K562 (cell line): ENCODE measurements around the gene RABL3. TPM values are rescaled to one million over a fixed set of nuclear protein-coding genes. Genes with fewer than 3 reads are reported as not detected.

ENCODE experiments used
- FIP1L1 ChIP-seq: fragments of 200-400 bp; formaldehyde crosslinking; IDR thresholded peaks from 2 replicates; pipeline ENCODE4 v1.6.1; 2018; ENCODE audit warnings: mild to moderate bottlenecking, low read depth, low read length; ENCODE audit not compliant: poor library complexity, severe bottlenecking
- FOSL1 ChIP-seq: fragments of 200-800 bp; sonication (Bioruptor generic); conservative IDR thresholded peaks from 2 replicates; pipeline ENCODE4 v1.6.1; 2016; ENCODE audit warnings: missing genetic modification characterization, missing compliant biosample characterization
- HNRNPUL1 ChIP-seq: fragments of 200-400 bp; formaldehyde crosslinking; IDR thresholded peaks from 2 replicates; pipeline ENCODE4 v1.6.1; 2017; ENCODE audit warnings: low read length
- JUN ChIP-seq, 2 experiments: sonication (generic) in 1 of 2; formaldehyde crosslinking in 1 of 2; IDR thresholded peaks; 2 replicates each; pipeline versions ENCODE4 v1.6.1 to v1.8.0; 2012 to 2022; ENCODE audit warnings: borderline replicate concordance in 2 of 2, mild to moderate bottlenecking in 2 of 2, improper control_type of control experiment in 1 of 2, low read depth in 1 of 2, low read length in 1 of 2, missing genetic modification reagents in 1 of 2
- SREBF2 ChIP-seq: sonication (generic); formaldehyde crosslinking; IDR thresholded peaks from 2 replicates; pipeline ENCODE4 v1.4.0; 2020; ENCODE audit warnings: mild to moderate bottlenecking, missing genetic modification reagents
- polyA plus RNA-seq, 8 experiments: library from polyadenylated mRNA; depleted of rRNA in 4 of 8; stranded (reverse) in 5 of 8; unstranded in 3 of 8; fragments of >200 nt; fragmentation: Nextera tagmentation in 2 of 8; fragmentation: Illumina TruSeq in 1 of 8; extraction: Ambion mirVana in 2 of 8; extraction: Trizol in 1 of 8; gene quantifications; 2 replicates each; pipeline versions ENCODE4 v1.2.1 to v1.2.3, GENCODE V29; 2011 to 2014; ENCODE audit warnings: inconsistent platforms in 1 of 8, missing spikeins in 1 of 8
- total RNA-seq, 7 experiments: library from RNA; depleted of rRNA in 6 of 7; stranded (reverse); fragments of >200 nt in 6 of 7; fragmentation: Illumina TruSeq in 2 of 7; extraction: Trizol in 2 of 7; gene quantifications; 2 replicates each; pipeline versions ENCODE4 v1.2.1 to v1.2.3, GENCODE V29; 2011 to 2021; ENCODE audit warnings: low replicate concordance in 1 of 7
- TF ChIP-seq, protein P1 (sequence below): fragments of 450-650 bp; IDR thresholded peaks from 2 replicates; pipeline ENCODE4 v1.6.1; 2016; ENCODE audit warnings: antibody characterized with exemption
- TF ChIP-seq, protein P2 (sequence below): fragments of 450-650 bp; formaldehyde crosslinking; IDR thresholded peaks from 2 replicates; pipeline ENCODE4 v1.4.0; 2022; ENCODE audit warnings: missing genetic modification characterization
- TF ChIP-seq, protein P3 (sequence below): sonication (generic); formaldehyde crosslinking; IDR thresholded peaks from 2 replicates; pipeline ENCODE4 v1.8.0; 2022; ENCODE audit warnings: mild to moderate bottlenecking, missing genetic modification reagents
- TF ChIP-seq, protein P4 (sequence below): sonication (generic); formaldehyde crosslinking; IDR thresholded peaks from 2 replicates; pipeline ENCODE4 v1.8.0; 2022; ENCODE audit warnings: mild to moderate bottlenecking, missing genetic modification reagents
- TF ChIP-seq, protein P5 (sequence below): fragments of 250-450 bp; sonication (Bioruptor Pico); IDR thresholded peaks from 2 replicates; pipeline ENCODE4 v1.6.1; 2021; ENCODE audit warnings: mild to moderate bottlenecking
- TF ChIP-seq, protein P6 (sequence below): IDR thresholded peaks from 3 replicates; pipeline ENCODE4 v1.6.1; 2011; ENCODE audit warnings: borderline replicate concordance, mild to moderate bottlenecking, moderate library complexity; ENCODE audit not compliant: insufficient read length; ENCODE audit errors: extremely low read depth
- TF ChIP-seq, protein P7 (sequence below): fragments of 450-650 bp; IDR thresholded peaks from 2 replicates; pipeline ENCODE4 v1.6.1; 2014; ENCODE audit warnings: low read depth, mild to moderate bottlenecking, moderate library complexity, borderline replicate concordance

The RABL3 gene
- total and polyA plus RNA-seq, 9 of the 15 experiments (the other 6 are each of a cell fraction or from before 2014, with no cell fraction given) = 6.5 to 30.7 (median 12.3) TPM

DNA sequence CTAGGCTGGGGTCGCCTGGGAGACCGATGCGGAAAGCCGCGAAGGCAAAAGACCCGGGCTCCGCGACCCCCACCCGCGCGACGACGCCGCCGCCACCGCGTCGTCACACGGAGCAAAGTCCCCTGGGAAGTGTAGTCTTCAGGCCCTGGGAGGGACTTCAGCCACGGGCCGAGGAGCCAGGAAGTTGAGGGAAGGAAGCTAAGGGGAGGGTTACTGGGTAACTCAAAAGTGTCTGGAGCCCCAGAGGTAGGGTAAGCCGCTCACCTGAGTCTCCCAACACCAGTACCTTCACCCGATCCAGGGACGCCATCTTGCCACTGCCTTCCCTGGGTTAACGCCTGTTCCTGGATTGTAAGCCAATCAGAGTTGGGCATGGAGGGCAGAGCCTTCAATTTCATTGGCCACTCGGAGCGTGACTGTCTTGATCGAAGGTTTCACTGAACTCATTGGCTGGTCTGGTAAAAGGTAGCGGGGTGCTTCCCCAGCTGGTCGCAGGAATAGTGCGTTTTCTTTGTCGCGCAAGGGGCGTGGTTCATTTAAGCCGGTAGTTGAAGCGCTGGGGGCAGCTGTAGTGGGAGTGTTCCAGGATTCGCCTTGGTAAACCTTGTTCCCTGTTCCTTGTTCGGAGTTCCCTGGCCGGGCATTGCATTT lies at the start of gene RABL3, which contains the start of gene GTF2E1 (continued):
- TF ChIP-seq JUN (IDR thresholded peaks at IDR 0.05; ENCODE audit: borderline replicate concordance, low read depth, low read length) = no peak
- TF ChIP-seq JUN (CRISPR knock-in tag; IDR thresholded peaks at IDR 0.05; ENCODE audit: borderline replicate concordance) = no peak
- TF ChIP-seq, protein P1, sequence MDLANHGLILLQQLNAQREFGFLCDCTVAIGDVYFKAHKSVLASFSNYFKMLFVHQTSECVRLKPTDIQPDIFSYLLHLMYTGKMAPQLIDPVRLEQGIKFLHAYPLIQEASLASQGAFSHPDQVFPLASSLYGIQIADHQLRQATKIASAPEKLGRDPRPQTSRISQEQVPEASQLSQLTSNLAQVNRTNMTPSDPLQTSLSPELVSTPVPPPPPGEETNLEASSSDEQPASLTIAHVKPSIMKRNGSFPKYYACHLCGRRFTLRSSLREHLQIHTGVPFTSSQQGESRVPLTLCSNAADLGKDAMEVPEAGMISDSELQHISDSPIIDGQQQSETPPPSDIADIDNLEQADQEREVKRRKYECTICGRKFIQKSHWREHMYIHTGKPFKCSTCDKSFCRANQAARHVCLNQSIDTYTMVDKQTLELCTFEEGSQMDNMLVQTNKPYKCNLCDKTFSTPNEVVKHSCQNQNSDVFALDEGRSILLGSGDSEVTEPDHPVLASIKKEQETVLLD = peak; percentile 69; the same call in 1 of the 2 replicates
- TF ChIP-seq, protein P2, sequence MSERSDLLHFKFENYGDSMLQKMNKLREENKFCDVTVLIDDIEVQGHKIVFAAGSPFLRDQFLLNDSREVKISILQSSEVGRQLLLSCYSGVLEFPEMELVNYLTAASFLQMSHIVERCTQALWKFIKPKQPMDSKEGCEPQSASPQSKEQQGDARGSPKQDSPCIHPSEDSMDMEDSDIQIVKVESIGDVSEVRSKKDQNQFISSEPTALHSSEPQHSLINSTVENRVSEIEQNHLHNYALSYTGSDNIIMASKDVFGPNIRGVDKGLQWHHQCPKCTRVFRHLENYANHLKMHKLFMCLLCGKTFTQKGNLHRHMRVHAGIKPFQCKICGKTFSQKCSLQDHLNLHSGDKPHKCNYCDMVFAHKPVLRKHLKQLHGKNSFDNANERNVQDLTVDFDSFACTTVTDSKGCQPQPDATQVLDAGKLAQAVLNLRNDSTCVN (CRISPR knock-in tag) = no peak
- no peak for TF ChIP-seq FIP1L1
- TF ChIP-seq, protein P3, sequence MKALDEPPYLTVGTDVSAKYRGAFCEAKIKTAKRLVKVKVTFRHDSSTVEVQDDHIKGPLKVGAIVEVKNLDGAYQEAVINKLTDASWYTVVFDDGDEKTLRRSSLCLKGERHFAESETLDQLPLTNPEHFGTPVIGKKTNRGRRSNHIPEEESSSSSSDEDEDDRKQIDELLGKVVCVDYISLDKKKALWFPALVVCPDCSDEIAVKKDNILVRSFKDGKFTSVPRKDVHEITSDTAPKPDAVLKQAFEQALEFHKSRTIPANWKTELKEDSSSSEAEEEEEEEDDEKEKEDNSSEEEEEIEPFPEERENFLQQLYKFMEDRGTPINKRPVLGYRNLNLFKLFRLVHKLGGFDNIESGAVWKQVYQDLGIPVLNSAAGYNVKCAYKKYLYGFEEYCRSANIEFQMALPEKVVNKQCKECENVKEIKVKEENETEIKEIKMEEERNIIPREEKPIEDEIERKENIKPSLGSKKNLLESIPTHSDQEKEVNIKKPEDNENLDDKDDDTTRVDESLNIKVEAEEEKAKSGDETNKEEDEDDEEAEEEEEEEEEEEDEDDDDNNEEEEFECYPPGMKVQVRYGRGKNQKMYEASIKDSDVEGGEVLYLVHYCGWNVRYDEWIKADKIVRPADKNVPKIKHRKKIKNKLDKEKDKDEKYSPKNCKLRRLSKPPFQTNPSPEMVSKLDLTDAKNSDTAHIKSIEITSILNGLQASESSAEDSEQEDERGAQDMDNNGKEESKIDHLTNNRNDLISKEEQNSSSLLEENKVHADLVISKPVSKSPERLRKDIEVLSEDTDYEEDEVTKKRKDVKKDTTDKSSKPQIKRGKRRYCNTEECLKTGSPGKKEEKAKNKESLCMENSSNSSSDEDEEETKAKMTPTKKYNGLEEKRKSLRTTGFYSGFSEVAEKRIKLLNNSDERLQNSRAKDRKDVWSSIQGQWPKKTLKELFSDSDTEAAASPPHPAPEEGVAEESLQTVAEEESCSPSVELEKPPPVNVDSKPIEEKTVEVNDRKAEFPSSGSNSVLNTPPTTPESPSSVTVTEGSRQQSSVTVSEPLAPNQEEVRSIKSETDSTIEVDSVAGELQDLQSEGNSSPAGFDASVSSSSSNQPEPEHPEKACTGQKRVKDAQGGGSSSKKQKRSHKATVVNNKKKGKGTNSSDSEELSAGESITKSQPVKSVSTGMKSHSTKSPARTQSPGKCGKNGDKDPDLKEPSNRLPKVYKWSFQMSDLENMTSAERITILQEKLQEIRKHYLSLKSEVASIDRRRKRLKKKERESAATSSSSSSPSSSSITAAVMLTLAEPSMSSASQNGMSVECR (CRISPR knock-in tag) = peak; percentile 76; the same call in 1 of the 2 replicates
- no peak for TF ChIP-seq FOSL1
- TF ChIP-seq, protein P4, sequence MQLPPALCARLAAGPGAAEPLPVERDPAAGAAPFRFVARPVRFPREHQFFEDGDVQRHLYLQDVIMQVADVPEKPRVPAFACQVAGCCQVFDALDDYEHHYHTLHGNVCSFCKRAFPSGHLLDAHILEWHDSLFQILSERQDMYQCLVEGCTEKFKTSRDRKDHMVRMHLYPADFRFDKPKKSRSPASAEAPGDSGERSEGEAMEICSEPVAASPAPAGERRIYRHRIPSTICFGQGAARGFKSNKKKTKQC = no peak
- TF ChIP-seq, protein P5, sequence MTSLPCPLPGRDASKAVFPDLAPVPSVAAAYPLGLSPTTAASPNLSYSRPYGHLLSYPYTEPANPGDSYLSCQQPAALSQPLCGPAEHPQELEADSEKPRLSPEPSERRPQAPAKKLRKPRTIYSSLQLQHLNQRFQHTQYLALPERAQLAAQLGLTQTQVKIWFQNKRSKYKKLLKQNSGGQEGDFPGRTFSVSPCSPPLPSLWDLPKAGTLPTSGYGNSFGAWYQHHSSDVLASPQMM (CRISPR knock-in tag) = no peak
- TF ChIP-seq HNRNPUL1 = no peak
- TF ChIP-seq, protein P6, sequence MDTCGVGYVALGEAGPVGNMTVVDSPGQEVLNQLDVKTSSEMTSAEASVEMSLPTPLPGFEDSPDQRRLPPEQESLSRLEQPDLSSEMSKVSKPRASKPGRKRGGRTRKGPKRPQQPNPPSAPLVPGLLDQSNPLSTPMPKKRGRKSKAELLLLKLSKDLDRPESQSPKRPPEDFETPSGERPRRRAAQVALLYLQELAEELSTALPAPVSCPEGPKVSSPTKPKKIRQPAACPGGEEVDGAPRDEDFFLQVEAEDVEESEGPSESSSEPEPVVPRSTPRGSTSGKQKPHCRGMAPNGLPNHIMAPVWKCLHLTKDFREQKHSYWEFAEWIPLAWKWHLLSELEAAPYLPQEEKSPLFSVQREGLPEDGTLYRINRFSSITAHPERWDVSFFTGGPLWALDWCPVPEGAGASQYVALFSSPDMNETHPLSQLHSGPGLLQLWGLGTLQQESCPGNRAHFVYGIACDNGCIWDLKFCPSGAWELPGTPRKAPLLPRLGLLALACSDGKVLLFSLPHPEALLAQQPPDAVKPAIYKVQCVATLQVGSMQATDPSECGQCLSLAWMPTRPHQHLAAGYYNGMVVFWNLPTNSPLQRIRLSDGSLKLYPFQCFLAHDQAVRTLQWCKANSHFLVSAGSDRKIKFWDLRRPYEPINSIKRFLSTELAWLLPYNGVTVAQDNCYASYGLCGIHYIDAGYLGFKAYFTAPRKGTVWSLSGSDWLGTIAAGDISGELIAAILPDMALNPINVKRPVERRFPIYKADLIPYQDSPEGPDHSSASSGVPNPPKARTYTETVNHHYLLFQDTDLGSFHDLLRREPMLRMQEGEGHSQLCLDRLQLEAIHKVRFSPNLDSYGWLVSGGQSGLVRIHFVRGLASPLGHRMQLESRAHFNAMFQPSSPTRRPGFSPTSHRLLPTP = no peak
- TF ChIP-seq, protein P7, sequence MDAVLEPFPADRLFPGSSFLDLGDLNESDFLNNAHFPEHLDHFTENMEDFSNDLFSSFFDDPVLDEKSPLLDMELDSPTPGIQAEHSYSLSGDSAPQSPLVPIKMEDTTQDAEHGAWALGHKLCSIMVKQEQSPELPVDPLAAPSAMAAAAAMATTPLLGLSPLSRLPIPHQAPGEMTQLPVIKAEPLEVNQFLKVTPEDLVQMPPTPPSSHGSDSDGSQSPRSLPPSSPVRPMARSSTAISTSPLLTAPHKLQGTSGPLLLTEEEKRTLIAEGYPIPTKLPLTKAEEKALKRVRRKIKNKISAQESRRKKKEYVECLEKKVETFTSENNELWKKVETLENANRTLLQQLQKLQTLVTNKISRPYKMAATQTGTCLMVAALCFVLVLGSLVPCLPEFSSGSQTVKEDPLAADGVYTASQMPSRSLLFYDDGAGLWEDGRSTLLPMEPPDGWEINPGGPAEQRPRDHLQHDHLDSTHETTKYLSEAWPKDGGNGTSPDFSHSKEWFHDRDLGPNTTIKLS = peak; percentile 82; the same call in 1 of the 2 replicates
- TF ChIP-seq SREBF2 (CRISPR knock-in tag) = no peak
